H9 (cell line): Measurements from ENCODE around the gene GSC2. TPM values are rescaled to one million over a fixed set of nuclear protein-coding genes. Genes with fewer than 3 reads are reported as not detected.

ENCODE experiments used
- DNase-seq: peaks from one replicate; pipeline ENCODE4 v3.0.0-alpha.2; 2017
- H2AFZ ChIP-seq: one replicate; pipeline ENCODE4 v1.6.1; 2013; ENCODE audit warnings: mild to moderate bottlenecking, low read length, control low read depth, moderate library complexity
- H2AK5ac ChIP-seq: 2 replicates; pipeline ENCODE4 v1.6.1; 2013; ENCODE audit warnings: low read length, control low read depth, mixed read lengths; ENCODE audit not compliant: insufficient read length
- H2BK120ac ChIP-seq: one replicate; pipeline ENCODE4 v1.6.1; 2013; ENCODE audit warnings: low read depth, mild to moderate bottlenecking, low read length, control low read depth, inconsistent platforms; ENCODE audit not compliant: poor library complexity, severe bottlenecking
- H2BK12ac ChIP-seq: 2 replicates; pipeline ENCODE4 v1.6.1; 2013; ENCODE audit warnings: low read length, control low read depth, mixed read lengths, low read depth; ENCODE audit not compliant: insufficient read length
- H2BK15ac ChIP-seq: 2 replicates; pipeline ENCODE4 v1.6.1; 2013; ENCODE audit warnings: low read depth, low read length, control low read depth
- H2BK20ac ChIP-seq: one replicate; pipeline ENCODE4 v1.6.1; 2013; ENCODE audit warnings: low read depth, mild to moderate bottlenecking, low read length, control low read depth, inconsistent platforms; ENCODE audit not compliant: poor library complexity, severe bottlenecking
- H2BK5ac ChIP-seq: 2 replicates; pipeline ENCODE4 v1.6.1; 2013; ENCODE audit warnings: low read length, control low read depth, mixed read lengths; ENCODE audit not compliant: insufficient read length
- H3K14ac ChIP-seq: 2 replicates; pipeline ENCODE4 v1.6.1; 2013; ENCODE audit warnings: low read length, control low read depth; ENCODE audit not compliant: insufficient read depth
- H3K18ac ChIP-seq: 2 replicates; pipeline ENCODE4 v1.6.1; 2013; ENCODE audit warnings: low read depth, mild to moderate bottlenecking, mixed read lengths, low read length, control low read depth; ENCODE audit not compliant: insufficient read length
- H3K23ac ChIP-seq: 2 replicates; pipeline ENCODE4 v1.6.1; 2013; ENCODE audit warnings: low read length, control low read depth, mixed read lengths, low read depth; ENCODE audit not compliant: insufficient read length
- H3K23me2 ChIP-seq: 2 replicates; pipeline ENCODE4 v1.6.1; 2013; ENCODE audit warnings: low read depth, mild to moderate bottlenecking, mixed read lengths, low read length, control low read depth; ENCODE audit not compliant: insufficient read length, poor library complexity, severe bottlenecking
- H3K27ac ChIP-seq: 2 replicates; pipeline ENCODE4 v1.5.1; 2013; ENCODE audit warnings: low read length, control low read depth, mixed read lengths, low read depth; ENCODE audit not compliant: insufficient read length
- H3K27me3 ChIP-seq: 2 replicates; pipeline ENCODE4 v1.6.1; 2013; ENCODE audit warnings: low read length, control low read depth, inconsistent platforms; ENCODE audit not compliant: insufficient read depth
- H3K4ac ChIP-seq: 2 replicates; pipeline ENCODE4 v1.6.1; 2013; ENCODE audit warnings: low read depth, mild to moderate bottlenecking, control low read depth, inconsistent platforms, low read length, moderate library complexity
- H3K4me1 ChIP-seq: 2 replicates; pipeline ENCODE4 v1.6.1; 2013; ENCODE audit warnings: low read length, control low read depth, inconsistent platforms; ENCODE audit not compliant: insufficient read depth
- H3K4me2 ChIP-seq: 2 replicates; pipeline ENCODE4 v1.6.1; 2013; ENCODE audit warnings: low read length, control low read depth, mixed read lengths; ENCODE audit not compliant: insufficient read length, insufficient read depth
- H3K56ac ChIP-seq: 2 replicates; pipeline ENCODE4 v1.6.1; 2013; ENCODE audit warnings: low read depth, mild to moderate bottlenecking, mixed read lengths, low read length, control low read depth; ENCODE audit not compliant: insufficient read length
- H3K79me1 ChIP-seq: 2 replicates; pipeline ENCODE4 v1.6.1; 2013; ENCODE audit warnings: low read depth, mild to moderate bottlenecking, moderate library complexity, low read length, control low read depth, inconsistent platforms; ENCODE audit not compliant: insufficient read depth, poor library complexity, severe bottlenecking
- H3K79me2 ChIP-seq: 2 replicates; pipeline ENCODE4 v1.6.1; 2013; ENCODE audit warnings: low read length, control low read depth, inconsistent platforms; ENCODE audit not compliant: insufficient read depth
- H3K9ac ChIP-seq: 2 replicates; pipeline ENCODE4 v1.6.1; 2013; ENCODE audit warnings: low read length, control low read depth, mixed read lengths; ENCODE audit not compliant: insufficient read length; ENCODE audit errors: extremely low read depth
- H3K9me3 ChIP-seq: one replicate; pipeline ENCODE4 v1.6.1; 2013; ENCODE audit warnings: low read depth, low read length, inconsistent platforms; ENCODE audit not compliant: control insufficient read depth
- H3T11ph ChIP-seq: one replicate; pipeline ENCODE4 v1.6.1; 2013; ENCODE audit warnings: mild to moderate bottlenecking, low read length, control low read depth, inconsistent platforms
- H4K20me1 ChIP-seq: one replicate; pipeline ENCODE4 v1.6.1; 2013; ENCODE audit not compliant: control insufficient read depth, insufficient read length, insufficient read depth
- H4K5ac ChIP-seq: 2 replicates; pipeline ENCODE4 v1.6.1; 2013; ENCODE audit warnings: low read depth, mild to moderate bottlenecking, mixed read lengths, low read length, control low read depth; ENCODE audit not compliant: insufficient read length
- H4K8ac ChIP-seq: replicated peaks from 2 replicates; pipeline ENCODE4 v1.6.1; 2013; ENCODE audit warnings: low read length, control low read depth, mixed read lengths, low read depth; ENCODE audit not compliant: insufficient read length
- H4K91ac ChIP-seq: 2 replicates; pipeline ENCODE4 v1.6.1; 2013; ENCODE audit warnings: low read depth, mild to moderate bottlenecking, moderate library complexity, mixed read lengths, low read length, control low read depth; ENCODE audit not compliant: insufficient read length
- H3K27ac Mint-ChIP-seq, 3 experiments: 2 replicates in 2 of 3; 3 replicates in 1 of 3; pipeline ENCODE4 v1.8.0; 2020 to 2021; ENCODE audit warnings: mixed read lengths in 3 of 3, mild to moderate bottlenecking in 1 of 3, moderate library complexity in 1 of 3
- H3K27me3 Mint-ChIP-seq: 2 replicates; pipeline ENCODE4 v1.8.0; 2021; ENCODE audit warnings: low read depth, mild to moderate bottlenecking, moderate library complexity, mixed read lengths
- H3K36me3 Mint-ChIP-seq, 3 experiments: 2 replicates in 2 of 3; 3 replicates in 1 of 3; pipeline ENCODE4 v1.8.0; 2020 to 2021; ENCODE audit warnings: low read depth in 3 of 3, mixed read lengths in 3 of 3; ENCODE audit not compliant: insufficient read depth in 1 of 3
- H3K4me1 Mint-ChIP-seq, 2 experiments: 2 replicates each; pipeline ENCODE4 v1.8.0; 2020; ENCODE audit warnings: mixed read lengths in 2 of 2
- H3K4me3 Mint-ChIP-seq, 2 experiments: 2 replicates in 1 of 2; 3 replicates in 1 of 2; pipeline ENCODE4 v1.8.0; 2020 to 2021; ENCODE audit warnings: mild to moderate bottlenecking in 2 of 2, mixed read lengths in 2 of 2, moderate library complexity in 1 of 2
- H3K9me3 Mint-ChIP-seq, 2 experiments: 2 replicates in 1 of 2; 3 replicates in 1 of 2; pipeline ENCODE4 v1.8.0; 2020; ENCODE audit warnings: mild to moderate bottlenecking in 2 of 2, mixed read lengths in 2 of 2, moderate library complexity in 1 of 2
- CTCF ChIP-seq: fragments of 200-600 bp; sonication (generic); conservative IDR thresholded peaks from 3 replicates; pipeline ENCODE4 v1.8.0; 2021; ENCODE audit warnings: antibody characterized with exemption, mild to moderate bottlenecking
- WGBS: extraction: QIAGEN DNeasy Blood & Tissue Kit; methylation state at CpG from one replicate; pipeline ENCODE4 v1.1.7; 2013; ENCODE audit warnings: missing lambda C conversion rate, low lambda C conversion rate, mixed read lengths; ENCODE audit not compliant: insufficient read length; ENCODE audit errors: extremely low coverage; 5-methylcytosine and 5-hydroxymethylcytosine counted together
- total RNA-seq: library from RNA; stranded (reverse); gene quantifications from 2 replicates; pipeline ENCODE4 v1.2.1, GENCODE V29; 2021

GSC2 gene
- total RNA-seq, 1 experiment from 2014 or later: 0.22 TPM

DNA sequence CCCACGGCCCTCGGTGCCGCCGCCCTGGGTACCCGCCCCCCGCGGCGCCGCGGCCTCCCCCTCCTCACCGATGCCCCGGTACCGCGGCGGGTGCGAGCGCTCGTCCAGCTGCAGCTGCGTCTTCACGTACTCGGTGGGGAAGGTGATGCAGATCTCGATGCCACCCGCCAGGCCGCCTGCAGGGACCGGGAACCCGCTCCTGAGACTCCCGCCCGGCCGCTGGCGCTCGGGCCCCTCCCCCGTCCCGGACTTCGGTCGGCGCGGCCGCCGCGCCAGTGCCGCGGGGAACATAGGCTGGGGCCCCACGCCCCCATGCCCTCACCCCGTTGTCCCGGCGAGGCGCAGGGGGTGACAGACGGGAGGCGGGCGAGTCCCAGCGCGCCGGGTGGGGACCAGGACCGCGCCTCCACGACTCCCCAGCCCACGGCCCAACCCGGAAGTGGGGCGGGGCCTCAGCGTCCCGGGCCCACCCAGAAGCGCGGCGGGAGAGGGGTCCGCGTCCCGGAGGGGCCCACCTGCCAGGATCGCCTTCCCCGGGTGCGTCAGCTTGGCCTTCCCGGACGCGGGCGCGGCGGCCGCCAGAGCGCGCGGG, 28.1 kb upstream of the GSC2 start:
- H2AFZ ChIP-seq: no peak overlapping the region
- peaks cover 37 to 40% of the 10 kb centered on the region in 2 experiments for H3K4me1 Mint-ChIP-seq

More for the DNA sequence above, 28.1 kb upstream of the GSC2 start:
- Histone ChIP-seq H2AK5ac (no peak overlapping the region), H3K18ac (no peak overlapping the region), H2BK120ac (no peak overlapping the region), H3K79me2 (no peaks in the 10 kb centered on the region), H4K91ac (no peak overlapping the region), H3K4ac (no peak overlapping the region), H3K23ac (no peak overlapping the region), H3K56ac (no peak overlapping the region), H4K8ac (no peak overlapping the region), H2BK20ac (no peak overlapping the region), H3K23me2 (peaks cover 5% of the 10 kb centered on the region), H3T11ph (no peak overlapping the region), H3K4me2 (peak overlapping the region; percentile 52), H3K14ac (peak overlapping the region; percentile 41; the same call in 1 of the 2 replicates), H2BK15ac (no peak overlapping the region), H3K9me3 (no peaks in the 10 kb centered on the region), H2BK12ac (no peak overlapping the region), H3K4me1 (peaks cover 3% of the 10 kb centered on the region; the same call in 1 of the 2 replicates), H3K27me3 (no peaks in the 10 kb centered on the region), H4K20me1 (peaks cover 2% of the 10 kb centered on the region), H3K79me1 (no peaks in the 10 kb centered on the region), H3K27ac (no peak overlapping the region), H2BK5ac (no peak overlapping the region), H3K9ac (peak overlapping the region; percentile 14), H4K5ac (no peak overlapping the region)
- WGBS: no CpG with 5 or more reads among the region's 80 CpGs
- no peak for TF ChIP-seq CTCF
- no peaks in the 10 kb centered on the region for H3K27me3 Mint-ChIP-seq
- H3K36me3 Mint-ChIP-seq: peaks cover 0 to 18% (median 9%) of the 10 kb centered on the region in 3 experiments; a peak in 5 of 7 replicates
- peak overlapping the region; percentile 70 to 79 for H3K4me3 Mint-ChIP-seq
- DNase-seq: no peak
- H3K27ac Mint-ChIP-seq: no peak overlapping the region
- H3K9me3 Mint-ChIP-seq: no peaks in the 10 kb centered on the region
